ENCODE data around the gene MYO16.

MYO16 gene

DNA sequence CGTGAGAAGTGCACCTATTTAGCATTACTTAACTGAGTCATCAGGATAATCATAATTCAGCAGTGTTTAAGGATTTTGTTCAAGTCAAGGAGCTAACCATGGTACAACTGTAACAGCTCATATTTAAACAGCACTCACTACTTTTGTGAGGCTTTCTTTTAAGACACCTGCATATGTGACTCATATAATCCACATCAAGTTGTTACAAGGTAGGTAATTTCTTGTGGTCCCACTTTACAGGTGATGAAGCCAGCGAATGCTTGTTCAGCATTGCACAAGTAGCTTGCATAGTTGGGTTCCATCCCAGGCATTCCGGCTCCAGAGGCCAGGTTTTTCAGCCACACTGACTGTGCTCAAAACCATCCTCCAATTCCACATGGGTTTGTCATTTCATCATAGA is 569.2 kb downstream of the MYO16 start:
- TF ChIP-seq GATA3 (IDR thresholded peaks at IDR 0.05; ENCODE audit: low read depth, low read length) = no peak
- no peak for TF ChIP-seq GATA2 (IDR thresholded peaks at IDR 0.05; ENCODE audit: low read depth, low read length)

DNA sequence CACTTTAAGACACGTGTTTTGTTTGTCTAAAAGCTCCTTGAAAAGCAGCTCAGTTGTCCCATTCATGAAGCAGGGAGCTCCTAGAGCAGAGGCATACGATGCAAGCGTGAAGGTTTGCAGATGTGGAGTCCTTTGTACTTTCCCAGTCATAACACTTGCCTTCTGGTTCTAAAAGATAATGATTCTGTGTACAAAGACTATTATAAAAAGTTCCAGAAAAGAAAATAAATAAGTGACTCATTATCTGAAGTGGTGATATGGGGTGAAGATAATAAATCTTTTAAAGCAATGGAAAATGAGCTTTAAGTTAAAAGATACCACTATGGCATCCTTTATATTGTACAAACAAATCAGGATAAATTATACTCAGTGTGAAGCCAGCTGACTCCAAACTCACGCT is 569.9 kb downstream of the MYO16 start:
- TF ChIP-seq GATA3 (IDR thresholded peaks at IDR 0.05; ENCODE audit: low read depth, low read length) = no peak
- TF ChIP-seq GATA2 (IDR thresholded peaks at IDR 0.05; ENCODE audit: low read depth, low read length) = no peak

GRCh38 chr13:109200556-109200955 is 571.1 kb downstream of the MYO16 start:
- TF ChIP-seq GATA2 (IDR thresholded peaks at IDR 0.05; ENCODE audit: low read depth, low read length) (no peak), GATA3 (IDR thresholded peaks at IDR 0.05; ENCODE audit: low read depth, low read length) (no peak)

GRCh38 chr13:109203587-109203986 is 574.2 kb downstream of the MYO16 start:
- TF ChIP-seq GATA2 (IDR thresholded peaks at IDR 0.05; ENCODE audit: low read depth, low read length) (no peak), GATA3 (IDR thresholded peaks at IDR 0.05; ENCODE audit: low read depth, low read length) (no peak)

GRCh38 chr13:109204252-109204651 is 574.8 kb downstream of the MYO16 start:
- no peak for TF ChIP-seq GATA2 (IDR thresholded peaks at IDR 0.05; ENCODE audit: low read depth, low read length)
- no peak for TF ChIP-seq GATA3 (IDR thresholded peaks at IDR 0.05; ENCODE audit: low read depth, low read length)

DNA sequence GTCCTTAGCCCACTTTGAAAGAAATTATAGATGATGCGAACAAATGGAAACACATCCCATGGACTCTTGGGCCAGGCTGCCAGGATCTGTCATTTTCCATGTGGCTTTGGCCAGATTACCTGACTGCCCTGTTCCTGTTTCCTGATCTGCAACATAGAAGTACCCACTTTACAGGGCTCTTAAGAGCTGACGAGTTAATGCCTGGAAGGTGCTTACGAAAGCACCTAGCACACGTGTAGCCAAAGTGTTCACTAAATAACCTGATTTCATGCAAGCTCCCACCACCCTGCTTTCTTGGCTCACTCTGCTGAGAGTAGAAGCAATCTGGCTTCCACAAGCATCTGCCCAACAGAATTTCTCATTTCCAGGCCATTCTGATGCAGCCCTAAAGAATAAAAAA is 575.2 kb downstream of the MYO16 start:
- TF ChIP-seq GATA2 (IDR thresholded peaks at IDR 0.05; ENCODE audit: low read depth, low read length) (no peak), GATA3 (IDR thresholded peaks at IDR 0.05; ENCODE audit: low read depth, low read length) (no peak)

GRCh38 chr13:109205315-109205714 is 575.9 kb downstream of the MYO16 start:
- TF ChIP-seq GATA3 (IDR thresholded peaks at IDR 0.05; ENCODE audit: low read depth, low read length) (no peak), GATA2 (IDR thresholded peaks at IDR 0.05; ENCODE audit: low read depth, low read length) (no peak)

DNA sequence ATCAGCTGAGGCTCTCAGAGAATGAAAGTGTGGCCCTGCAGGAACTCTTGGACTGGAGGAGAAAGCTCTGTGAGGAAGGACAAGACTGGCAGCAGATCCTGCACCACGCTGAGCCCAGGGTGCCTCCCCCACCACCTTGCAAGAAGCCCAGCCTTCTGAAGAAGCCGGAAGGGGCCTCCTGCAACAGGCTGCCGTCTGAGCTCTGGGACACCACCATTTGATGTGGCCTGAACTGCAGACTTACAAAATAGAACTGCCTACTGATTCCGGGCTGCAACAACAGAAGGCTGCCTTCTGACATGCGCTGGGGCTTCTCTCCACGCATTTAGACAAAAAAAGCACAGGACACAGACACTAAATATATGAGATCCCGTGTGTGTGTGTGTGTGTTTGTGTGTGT is 577.2 kb downstream of the MYO16 start:
- TF ChIP-seq GATA3 (IDR thresholded peaks at IDR 0.05; ENCODE audit: low read depth, low read length) = no peak

GRCh38 chr13:109207622-109208021 is 578.2 kb downstream of the MYO16 start:
- no peak for TF ChIP-seq GATA3 (IDR thresholded peaks at IDR 0.05; ENCODE audit: low read depth, low read length)
- no peak for TF ChIP-seq GATA2 (IDR thresholded peaks at IDR 0.05; ENCODE audit: low read depth, low read length)

DNA sequence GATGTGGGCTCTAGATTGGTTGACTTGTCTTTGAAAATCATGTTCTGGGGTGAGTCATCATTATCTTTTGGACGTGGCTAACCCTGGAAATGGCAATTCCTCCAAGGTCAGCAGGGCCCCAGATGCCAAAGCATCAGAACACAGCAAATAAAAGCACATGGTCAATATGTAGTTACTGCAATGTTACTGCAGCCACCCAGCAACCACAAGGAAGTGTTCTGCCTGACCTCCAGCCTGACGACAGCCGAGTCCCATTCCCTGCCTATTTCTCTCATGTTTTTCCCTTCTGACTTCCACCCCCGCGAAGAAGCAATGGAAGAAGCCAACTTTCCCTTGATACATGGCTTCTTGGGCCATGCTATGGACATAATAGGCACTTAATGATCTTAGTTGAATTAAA is 579.1 kb downstream of the MYO16 start:
- no peak for TF ChIP-seq GATA2 (IDR thresholded peaks at IDR 0.05; ENCODE audit: low read depth, low read length)
- no peak for TF ChIP-seq GATA3 (IDR thresholded peaks at IDR 0.05; ENCODE audit: low read depth, low read length)

DNA sequence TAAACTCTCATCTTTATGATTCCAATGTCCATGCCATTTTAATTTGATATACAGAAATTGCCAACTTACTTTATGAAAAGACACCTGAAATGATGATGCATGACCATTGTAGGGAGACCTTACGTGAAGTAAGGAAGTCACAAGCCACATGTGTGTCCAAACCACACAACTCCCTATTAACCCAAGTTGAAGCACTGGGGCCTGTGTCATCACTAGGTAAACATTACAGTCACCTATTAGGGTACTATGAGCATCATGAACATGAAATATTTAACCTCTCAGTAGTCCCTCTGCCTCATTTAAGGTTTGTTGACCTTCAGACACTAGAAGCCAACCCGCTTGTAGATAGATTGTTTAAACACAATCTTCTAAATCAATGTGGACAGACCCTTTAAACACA is 580.1 kb downstream of the MYO16 start:
- TF ChIP-seq GATA3 (IDR thresholded peaks at IDR 0.05; ENCODE audit: low read depth, low read length) (no peak), GATA2 (IDR thresholded peaks at IDR 0.05; ENCODE audit: low read depth, low read length) (no peak)

DNA sequence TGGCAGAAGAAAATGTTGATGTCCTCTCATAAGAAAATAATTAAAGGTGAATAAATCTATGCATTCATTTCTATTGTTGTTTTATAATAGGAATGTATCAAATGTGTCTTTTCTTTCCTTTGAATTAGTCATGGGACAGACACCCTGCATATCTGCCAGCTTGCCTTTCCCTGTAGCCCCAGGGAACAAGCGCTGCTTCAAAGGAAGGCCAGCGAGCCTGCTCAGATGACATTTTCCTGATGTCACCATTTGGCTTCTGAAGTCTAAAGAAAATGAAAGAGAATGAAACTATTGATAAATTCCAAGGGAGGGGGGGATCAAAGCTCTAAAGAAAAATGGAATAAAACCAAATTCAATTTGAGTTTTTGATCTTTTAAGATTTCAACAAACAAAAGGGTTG is 582.2 kb downstream of the MYO16 start:
- TF ChIP-seq GATA3 (IDR thresholded peaks at IDR 0.05; ENCODE audit: low read depth, low read length) (no peak), GATA2 (IDR thresholded peaks at IDR 0.05; ENCODE audit: low read depth, low read length) (no peak)

GRCh38 chr13:109212650-109213049 is 583.2 kb downstream of the MYO16 start:
- TF ChIP-seq GATA3 (IDR thresholded peaks at IDR 0.05; ENCODE audit: low read depth, low read length) (no peak), GATA2 (IDR thresholded peaks at IDR 0.05; ENCODE audit: low read depth, low read length) (no peak)

GRCh38 chr13:109213714-109214113 is 584.3 kb downstream of the MYO16 start:
- TF ChIP-seq GATA3 (IDR thresholded peaks at IDR 0.05; ENCODE audit: low read depth, low read length) (no peak), GATA2 (IDR thresholded peaks at IDR 0.05; ENCODE audit: low read depth, low read length) (no peak)

DNA sequence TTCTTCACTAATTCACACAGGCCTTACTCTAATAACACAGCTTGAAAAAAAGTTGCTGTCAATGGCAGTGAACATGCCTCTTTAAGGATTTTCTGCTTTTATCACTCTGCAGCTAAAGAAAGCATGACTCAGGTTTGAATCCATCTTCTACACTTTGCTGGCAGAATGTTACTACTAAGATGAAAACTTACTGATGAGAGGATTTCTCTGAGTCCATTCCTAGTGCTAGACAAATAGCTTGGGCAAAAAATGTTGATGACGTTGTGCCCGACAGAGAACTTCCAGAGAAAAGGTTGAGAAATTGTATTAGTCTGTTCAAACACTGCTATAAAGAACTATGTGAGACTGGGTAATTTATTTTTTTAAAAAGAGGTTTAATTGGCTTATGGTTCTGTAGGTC is 585.0 kb downstream of the MYO16 start:
- no peak for TF ChIP-seq GATA3 (IDR thresholded peaks at IDR 0.05; ENCODE audit: low read depth, low read length)
- no peak for TF ChIP-seq GATA2 (IDR thresholded peaks at IDR 0.05; ENCODE audit: low read depth, low read length)

DNA sequence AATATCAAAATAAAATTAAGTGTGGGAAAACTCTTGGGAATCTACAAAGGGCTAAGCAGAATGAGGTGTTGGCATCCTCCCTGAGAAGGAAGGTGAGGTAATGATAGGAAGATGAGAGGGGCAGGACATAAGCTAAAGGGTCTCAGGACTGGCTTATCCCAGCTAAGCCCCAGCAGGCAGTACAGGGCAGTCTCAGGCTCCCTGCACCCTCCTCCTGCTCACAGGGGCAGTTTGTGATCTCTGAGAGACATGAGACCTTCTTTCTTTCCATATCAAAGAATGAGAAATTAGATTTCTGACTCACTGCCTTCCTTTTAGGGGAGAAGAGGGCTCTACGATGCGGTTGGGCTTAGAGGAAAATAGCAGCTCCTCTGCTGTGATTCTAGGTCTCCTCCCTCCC is 586.0 kb downstream of the MYO16 start:
- no peak for TF ChIP-seq GATA3 (IDR thresholded peaks at IDR 0.05; ENCODE audit: low read depth, low read length)
- no peak for TF ChIP-seq GATA2 (IDR thresholded peaks at IDR 0.05; ENCODE audit: low read depth, low read length)
